ENCODE data around the gene CCSAP.

The CCSAP gene

DNA sequence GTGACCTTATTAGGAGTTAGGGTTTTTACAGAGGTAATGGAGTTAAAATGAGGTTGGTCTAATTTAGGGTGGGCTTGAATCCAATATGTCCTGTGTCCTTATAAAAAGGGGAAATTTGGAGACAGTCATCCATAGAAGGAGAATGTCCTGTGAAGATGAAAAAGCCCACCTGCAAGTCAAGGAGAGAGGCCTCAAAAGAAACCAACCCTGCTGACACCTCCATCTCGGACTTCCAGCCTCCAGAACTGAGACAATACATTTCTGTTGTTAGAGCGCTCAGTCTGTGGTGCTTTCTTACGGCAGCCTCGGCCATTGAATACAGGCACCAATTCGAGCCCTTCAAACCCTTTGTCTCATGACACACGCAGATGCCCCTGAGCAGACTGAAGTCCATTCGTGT lies 47.3 kb upstream of the CCSAP start:
- H3K9me3 ChIP-seq (ENCODE audit: control insufficient read depth, insufficient read depth, low read depth, low read length), result no peaks in the 10 kb centered on the region
- no peaks in the 10 kb centered on the region for H3K36me3 ChIP-seq (ENCODE audit: control insufficient read depth in 2 of 2, insufficient read depth in 1 of 2, low read length in 2 of 2)
- TF ChIP-seq, protein P1, sequence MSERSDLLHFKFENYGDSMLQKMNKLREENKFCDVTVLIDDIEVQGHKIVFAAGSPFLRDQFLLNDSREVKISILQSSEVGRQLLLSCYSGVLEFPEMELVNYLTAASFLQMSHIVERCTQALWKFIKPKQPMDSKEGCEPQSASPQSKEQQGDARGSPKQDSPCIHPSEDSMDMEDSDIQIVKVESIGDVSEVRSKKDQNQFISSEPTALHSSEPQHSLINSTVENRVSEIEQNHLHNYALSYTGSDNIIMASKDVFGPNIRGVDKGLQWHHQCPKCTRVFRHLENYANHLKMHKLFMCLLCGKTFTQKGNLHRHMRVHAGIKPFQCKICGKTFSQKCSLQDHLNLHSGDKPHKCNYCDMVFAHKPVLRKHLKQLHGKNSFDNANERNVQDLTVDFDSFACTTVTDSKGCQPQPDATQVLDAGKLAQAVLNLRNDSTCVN (tag by site-specific recombination; optimal IDR thresholded peaks at IDR 0.05), result no peak
- TF ChIP-seq ZNF140 (tag by site-specific recombination; IDR thresholded peaks at IDR 0.05) (no peak), ZNF548 (tag by site-specific recombination; IDR thresholded peaks at IDR 0.05) (peak; percentile 99)
- ChIA-PET CTCF (interaction anchor here (0.6 kb wide), 1 partner anchor 1210 kb away, joined by 3 read pairs; no protein-coding TSS in a partner anchor), POLR2A (no interaction called here)
- no peak overlapping the region for H3K4me3 ChIP-seq (ENCODE audit: low read depth, low read length)
- H3K27ac ChIP-seq (ENCODE audit: extremely low read depth, low read depth, low read length), result no peak overlapping the region
- H3K4me1 ChIP-seq (ENCODE audit: control insufficient read depth, insufficient read depth, low read length), result no peaks in the 10 kb centered on the region

DNA sequence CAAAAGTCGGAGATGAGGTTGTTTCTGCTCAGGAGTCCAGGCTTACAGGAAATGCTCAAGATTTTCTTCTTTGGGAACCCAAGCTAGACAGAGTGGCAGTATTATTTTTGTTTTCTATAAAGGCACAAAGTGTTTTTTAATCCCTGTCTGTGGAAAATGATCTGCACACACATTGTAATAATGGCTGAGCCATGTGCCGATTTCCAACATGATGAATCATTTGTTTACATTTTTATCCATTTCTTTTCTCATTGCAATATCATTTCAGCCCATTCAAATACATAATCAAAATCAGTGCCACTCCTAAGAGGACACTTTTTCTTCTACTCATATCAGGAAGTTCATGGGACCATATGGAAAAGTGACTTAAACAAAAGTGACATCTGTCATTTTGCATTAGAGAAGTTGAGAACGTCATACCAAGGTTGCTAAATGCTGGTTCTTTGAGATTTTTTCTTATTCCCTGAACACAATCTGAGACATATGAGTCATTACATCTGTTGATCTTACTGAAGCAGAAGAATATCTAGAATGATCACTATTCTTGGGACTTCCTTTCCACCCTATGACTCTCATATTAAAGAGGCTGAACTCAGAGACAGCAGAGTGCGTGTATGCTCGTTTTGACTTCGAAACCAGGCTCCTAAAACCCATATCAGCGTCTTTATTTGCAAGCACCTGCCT lies 46.2 kb upstream of the CCSAP start:
- POLR2A ChIA-PET, result no interaction called here
- Histone ChIP-seq H3K36me3 (ENCODE audit: control insufficient read depth in 2 of 2, insufficient read depth in 1 of 2, low read length in 2 of 2) (no peaks in the 10 kb centered on the region), H3K4me1 (ENCODE audit: control insufficient read depth, insufficient read depth, low read length) (no peaks in the 10 kb centered on the region), H3K27ac (ENCODE audit: extremely low read depth, low read depth, low read length) (no peak overlapping the region), H3K4me3 (ENCODE audit: low read depth, low read length) (no peak overlapping the region), H3K9me3 (ENCODE audit: control insufficient read depth, insufficient read depth, low read depth, low read length) (no peaks in the 10 kb centered on the region)
- CTCF ChIA-PET, result interaction anchor here (0.9 kb wide), 1 partner anchor 28 kb away, joined by 3 read pairs; no protein-coding TSS in a partner anchor
- TF ChIP-seq HOXA7 (CRISPR knock-in tag; IDR thresholded peaks at IDR 0.05; ENCODE audit: borderline replicate concordance), result no peak
- TF ChIP-seq ZNF843 (tag by site-specific recombination; IDR thresholded peaks at IDR 0.05), result no peak
- TF ChIP-seq ZFP69B (tag by site-specific recombination; IDR thresholded peaks at IDR 0.05), result no peak
- TF ChIP-seq, protein P2, sequence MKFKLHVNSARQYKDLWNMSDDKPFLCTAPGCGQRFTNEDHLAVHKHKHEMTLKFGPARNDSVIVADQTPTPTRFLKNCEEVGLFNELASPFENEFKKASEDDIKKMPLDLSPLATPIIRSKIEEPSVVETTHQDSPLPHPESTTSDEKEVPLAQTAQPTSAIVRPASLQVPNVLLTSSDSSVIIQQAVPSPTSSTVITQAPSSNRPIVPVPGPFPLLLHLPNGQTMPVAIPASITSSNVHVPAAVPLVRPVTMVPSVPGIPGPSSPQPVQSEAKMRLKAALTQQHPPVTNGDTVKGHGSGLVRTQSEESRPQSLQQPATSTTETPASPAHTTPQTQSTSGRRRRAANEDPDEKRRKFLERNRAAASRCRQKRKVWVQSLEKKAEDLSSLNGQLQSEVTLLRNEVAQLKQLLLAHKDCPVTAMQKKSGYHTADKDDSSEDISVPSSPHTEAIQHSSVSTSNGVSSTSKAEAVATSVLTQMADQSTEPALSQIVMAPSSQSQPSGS (tag by site-specific recombination; IDR thresholded peaks at IDR 0.05; ENCODE audit: low read depth), result 0 out of 2 replicates have a peak, but pooled peaks have one; percentile 4
- TF ChIP-seq SCRT2 (tag by site-specific recombination; IDR thresholded peaks at IDR 0.05), result peak; percentile 74
- no peak for TF ChIP-seq ZXDB (tag by site-specific recombination; IDR thresholded peaks at IDR 0.05)

DNA sequence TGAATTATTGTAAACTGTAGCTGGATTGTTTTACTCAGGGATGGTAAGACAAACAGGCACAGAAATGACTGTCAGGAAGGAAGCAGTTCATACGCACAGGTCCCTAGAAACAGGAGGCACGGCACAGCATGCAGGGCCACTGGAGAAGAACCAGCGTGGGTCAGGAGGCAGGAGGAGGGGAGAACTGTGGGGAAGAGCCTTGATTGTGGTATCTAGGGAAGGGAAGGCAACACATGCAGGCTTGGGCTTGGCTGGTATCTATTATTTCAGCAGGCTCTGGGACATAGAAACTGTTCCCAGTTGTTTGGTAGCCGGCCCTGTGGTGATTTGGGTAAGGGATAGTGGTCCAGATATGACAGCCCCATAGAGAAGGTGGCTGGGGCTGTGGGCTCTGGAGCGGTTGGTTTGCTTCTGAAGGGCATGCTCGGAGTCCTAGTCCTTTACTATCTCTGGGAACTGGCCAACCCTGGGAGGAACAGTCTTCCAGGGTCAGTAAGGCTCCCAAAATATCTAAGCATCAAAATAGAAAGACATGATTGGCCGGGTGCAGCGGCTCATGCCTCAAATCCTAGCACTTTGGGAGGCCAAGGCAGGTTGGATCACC lies 43.1 kb upstream of the CCSAP start:
- POLR2A ChIA-PET, result no interaction called here
- TF ChIP-seq ZNF341 (tag by site-specific recombination; IDR thresholded peaks at IDR 0.05; ENCODE audit: low read depth) (0 out of 2 replicates have a peak, but pooled peaks have one; percentile 39), ZNF555 (tag by site-specific recombination; conservative IDR thresholded peaks at IDR 0.05) (no peak), ZNF157 (tag by site-specific recombination; IDR thresholded peaks at IDR 0.05) (no peak)
- Histone ChIP-seq H3K36me3 (ENCODE audit: control insufficient read depth in 2 of 2, insufficient read depth in 1 of 2, low read length in 2 of 2) (no peaks in the 10 kb centered on the region), H3K4me1 (ENCODE audit: control insufficient read depth, insufficient read depth, low read length) (no peaks in the 10 kb centered on the region), H3K27ac (ENCODE audit: extremely low read depth, low read depth, low read length) (no peak overlapping the region), H3K9me3 (ENCODE audit: control insufficient read depth, insufficient read depth, low read depth, low read length) (no peaks in the 10 kb centered on the region), H3K4me3 (ENCODE audit: low read depth, low read length) (no peak overlapping the region)
- CTCF ChIA-PET, result interaction anchor here (0.8 kb wide), 1 partner anchor 88 kb away, joined by 3 read pairs; no protein-coding TSS in a partner anchor

DNA sequence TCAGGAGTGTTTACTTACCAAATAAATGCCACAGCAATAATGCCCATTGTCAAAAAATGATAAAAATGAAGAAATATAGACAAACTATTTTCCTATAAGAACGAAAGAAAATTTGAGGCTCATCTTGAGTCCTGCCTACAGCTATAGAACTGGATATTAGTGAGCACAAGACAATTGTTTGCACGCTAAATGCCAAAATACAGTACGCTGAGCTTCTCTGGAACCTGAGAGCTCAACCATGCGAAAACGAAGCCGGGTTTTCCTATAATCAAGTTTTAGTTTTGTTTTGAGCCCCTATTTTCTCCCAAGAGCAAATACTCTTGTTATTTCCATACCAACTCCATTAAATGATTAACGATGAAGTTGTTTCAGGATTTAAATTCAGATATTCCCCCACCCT lies 42.0 kb upstream of the CCSAP start:
- no peaks in the 10 kb centered on the region for H3K4me1 ChIP-seq (ENCODE audit: control insufficient read depth, insufficient read depth, low read length)
- H3K27ac ChIP-seq (ENCODE audit: extremely low read depth, low read depth, low read length), result no peak overlapping the region
- POLR2A ChIA-PET, result no interaction called here
- H3K36me3 ChIP-seq (ENCODE audit: control insufficient read depth in 2 of 2, insufficient read depth in 1 of 2, low read length in 2 of 2), result no peaks in the 10 kb centered on the region
- no peaks in the 10 kb centered on the region for H3K9me3 ChIP-seq (ENCODE audit: control insufficient read depth, insufficient read depth, low read depth, low read length)
- H3K4me3 ChIP-seq (ENCODE audit: low read depth, low read length), result no peak overlapping the region
- CTCF ChIA-PET, result interaction anchor here (0.7 to 0.8 kb wide), 2 partner anchors 89 to 158 kb away, joined by 3 to 4 read pairs; no protein-coding TSS in a partner anchor
- no peak for TF ChIP-seq ZNF558 (tag by site-specific recombination; IDR thresholded peaks at IDR 0.05)
- no peak for TF ChIP-seq PRDM1 (tag by site-specific recombination; IDR thresholded peaks at IDR 0.05)
- no peak for TF ChIP-seq ZNF544 (tag by site-specific recombination; IDR thresholded peaks at IDR 0.05)
- TF ChIP-seq ZNF426 (tag by site-specific recombination; IDR thresholded peaks at IDR 0.05), result no peak
- no peak for TF ChIP-seq MZF1 (tag by site-specific recombination; IDR thresholded peaks at IDR 0.05; ENCODE audit: borderline replicate concordance)
- TF ChIP-seq, protein P3, sequence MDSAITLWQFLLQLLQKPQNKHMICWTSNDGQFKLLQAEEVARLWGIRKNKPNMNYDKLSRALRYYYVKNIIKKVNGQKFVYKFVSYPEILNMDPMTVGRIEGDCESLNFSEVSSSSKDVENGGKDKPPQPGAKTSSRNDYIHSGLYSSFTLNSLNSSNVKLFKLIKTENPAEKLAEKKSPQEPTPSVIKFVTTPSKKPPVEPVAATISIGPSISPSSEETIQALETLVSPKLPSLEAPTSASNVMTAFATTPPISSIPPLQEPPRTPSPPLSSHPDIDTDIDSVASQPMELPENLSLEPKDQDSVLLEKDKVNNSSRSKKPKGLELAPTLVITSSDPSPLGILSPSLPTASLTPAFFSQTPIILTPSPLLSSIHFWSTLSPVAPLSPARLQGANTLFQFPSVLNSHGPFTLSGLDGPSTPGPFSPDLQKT (IDR thresholded peaks at IDR 0.05; ENCODE audit: borderline replicate concordance, low read depth, low read length), result no peak
- no peak for TF ChIP-seq BCL11B (tag by site-specific recombination; IDR thresholded peaks at IDR 0.05; ENCODE audit: low read depth)
